Neural cell (in vitro differentiated cells): ENCODE results near the gene ENTREP1. TPM values are rescaled to one million over a fixed set of nuclear protein-coding genes. Genes with fewer than 3 reads are reported as not detected.

ENCODE experiments used
- H2AFZ ChIP-seq: fragments of 200-600, 300-800 bp; sonication (generic), shearing (Covaris generic); 2 replicates; pipeline ENCODE4 v1.6.0; 2014; ENCODE audit warnings: low read depth, mild to moderate bottlenecking, antibody characterized with exemption, low read length, moderate library complexity
- H3F3A ChIP-seq: fragments of 200-600 bp; shearing (Covaris generic); 2 replicates; pipeline ENCODE4 v1.6.1; 2016; ENCODE audit warnings: mild to moderate bottlenecking, moderate library complexity, mixed read lengths, antibody characterized with exemption, low read length; ENCODE audit not compliant: insufficient read depth, poor library complexity, severe bottlenecking
- H3K27ac ChIP-seq: fragments of 200-600, 300-800 bp; sonication (generic), shearing (Covaris generic); 2 replicates; pipeline ENCODE4 v1.5.1; 2014; ENCODE audit warnings: mild to moderate bottlenecking, low read length, moderate library complexity
- H3K27me3 ChIP-seq: fragments of 300-800, 200-600 bp; sonication (generic), shearing (Covaris generic); 2 replicates; pipeline ENCODE4 v1.6.0; 2014; ENCODE audit warnings: mild to moderate bottlenecking, low read depth, low read length, moderate library complexity; ENCODE audit not compliant: insufficient read depth
- H3K36me3 ChIP-seq: fragments of 300-800, 200-600 bp; sonication (generic), shearing (Covaris generic); 2 replicates; pipeline ENCODE4 v1.5.1; 2014; ENCODE audit warnings: mild to moderate bottlenecking, antibody characterized with exemption, low read length, moderate library complexity; ENCODE audit not compliant: insufficient read depth
- H3K4me2 ChIP-seq: fragments of 300-800, 200-600 bp; sonication (generic), shearing (Covaris generic); 2 replicates; pipeline ENCODE4 v1.6.0; 2014; ENCODE audit warnings: mild to moderate bottlenecking, low read length
- H3K4me3 ChIP-seq: fragments of 300-800, 200-600 bp; sonication (generic), shearing (Covaris generic); 2 replicates; pipeline ENCODE4 v1.5.1; 2014; ENCODE audit warnings: mild to moderate bottlenecking, low read length, moderate library complexity
- H3K79me2 ChIP-seq: fragments of 200-600 bp; shearing (Covaris generic); replicated peaks from 2 replicates; pipeline ENCODE4 v1.6.0; 2014; ENCODE audit warnings: mild to moderate bottlenecking, low read length, moderate library complexity; ENCODE audit not compliant: insufficient read depth
- H3K9ac ChIP-seq: fragments of 300-800, 200-600 bp; sonication (generic), shearing (Covaris generic); 2 replicates; pipeline ENCODE4 v1.6.1; 2016; ENCODE audit warnings: mild to moderate bottlenecking, low read length, mixed read lengths
- H3K9me2 ChIP-seq: fragments of 200-600 bp; shearing (Covaris generic); 2 replicates; pipeline ENCODE4 v1.6.1; 2016; ENCODE audit warnings: mild to moderate bottlenecking, low read length, mixed read lengths; ENCODE audit not compliant: insufficient read depth
- H3K9me3 ChIP-seq: fragments of 200-600, 300-800 bp; sonication (generic), shearing (Covaris generic); 2 replicates; pipeline ENCODE4 v1.6.1; 2016; ENCODE audit warnings: mild to moderate bottlenecking, mixed run types, low read length, moderate library complexity, mixed read lengths
- H4K20me1 ChIP-seq: fragments of 200-600 bp; shearing (Covaris generic); 2 replicates; pipeline ENCODE4 v1.6.1; 2016; ENCODE audit warnings: mild to moderate bottlenecking, mixed run types; ENCODE audit not compliant: insufficient read depth
- CTCF ChIP-seq: fragments of 450-650 bp; IDR thresholded peaks from 2 replicates; pipeline ENCODE4 v1.5.1; 2014; ENCODE audit warnings: antibody characterized with exemption, mild to moderate bottlenecking, moderate library complexity; ENCODE audit not compliant: poor library complexity, severe bottlenecking
- EP300 ChIP-seq: fragments of 450-650 bp; conservative IDR thresholded peaks from 2 replicates; pipeline ENCODE4 v1.6.1; 2014; ENCODE audit warnings: antibody characterized with exemption, mild to moderate bottlenecking, moderate library complexity; ENCODE audit not compliant: poor library complexity, severe bottlenecking
- EZH2 ChIP-seq: fragments of 200-600, 300-800 bp; shearing (Covaris generic), sonication (generic); IDR thresholded peaks from 2 replicates; pipeline ENCODE4 v1.6.1; 2014; ENCODE audit warnings: antibody characterized with exemption, low read length, borderline replicate concordance, mild to moderate bottlenecking; ENCODE audit not compliant: insufficient read depth, poor library complexity, severe bottlenecking
- RAD21 ChIP-seq: fragments of 450-650 bp; conservative IDR thresholded peaks from 2 replicates; pipeline ENCODE4 v1.6.1; 2014; ENCODE audit warnings: antibody characterized with exemption, mild to moderate bottlenecking, moderate library complexity
- REST ChIP-seq: IDR thresholded peaks from 2 replicates; pipeline ENCODE4 v1.6.1; 2012; ENCODE audit warnings: borderline replicate concordance
- SMC3 ChIP-seq: fragments of 450-650 bp; conservative IDR thresholded peaks from 2 replicates; pipeline ENCODE4 v1.6.1; 2014; ENCODE audit warnings: antibody characterized with exemption, mild to moderate bottlenecking, moderate library complexity; ENCODE audit not compliant: poor library complexity
- polyA plus RNA-seq: library from polyadenylated mRNA; depleted of rRNA; stranded (reverse); fragments of >200 nt; gene quantifications from 2 replicates; pipeline ENCODE4 v1.2.3, GENCODE V29; 2014

Gene ENTREP1
- polyA plus RNA-seq, 1 donor from 2014 or later: 2.0 TPM

DNA sequence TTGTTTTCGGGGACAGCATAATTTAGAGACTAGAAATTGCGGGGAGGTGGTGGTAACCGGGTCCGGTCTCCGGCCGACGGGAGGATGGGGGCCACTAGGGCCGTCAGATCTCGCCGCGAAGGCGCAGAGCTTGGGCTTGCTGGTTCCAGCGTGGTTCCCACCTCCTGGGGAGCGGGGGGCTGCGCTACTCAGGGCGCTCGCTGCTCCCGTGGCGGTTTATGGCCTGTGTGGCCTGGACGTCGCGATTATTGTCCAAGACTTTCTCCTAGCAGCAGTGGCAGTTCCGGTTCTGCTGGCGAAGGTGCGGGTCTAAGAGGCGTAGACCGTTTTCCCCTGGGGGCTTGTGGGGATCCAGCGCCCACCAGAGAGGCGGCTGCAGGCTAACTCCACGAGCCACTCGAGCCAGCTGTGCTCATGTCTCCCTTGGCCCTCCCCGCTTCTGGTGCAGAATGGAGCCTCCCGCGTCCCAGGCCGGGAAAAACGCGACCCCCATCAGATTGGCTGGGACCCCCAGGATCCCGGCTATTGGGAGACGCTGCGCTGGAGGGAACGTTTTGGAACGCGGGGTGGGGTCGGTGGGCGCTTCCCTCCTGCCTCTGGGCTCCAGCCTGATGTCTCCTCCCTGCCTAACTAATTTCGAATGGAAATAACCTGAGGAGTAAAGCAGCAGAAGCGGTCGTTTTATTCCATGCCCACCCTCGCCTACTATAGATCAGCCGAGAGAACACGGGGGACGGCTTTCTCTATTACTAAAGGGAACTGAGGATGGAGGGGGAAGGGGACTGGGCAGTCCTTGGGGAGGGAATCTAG is 87.1 kb downstream of the ENTREP1 start:
- TF ChIP-seq SMC3: no peak

GRCh38 chr9:69412741-69413150 is 87.7 kb downstream of the ENTREP1 start:
- no peak overlapping the region for H2AFZ ChIP-seq
- H3F3A ChIP-seq: no peaks in the 10 kb centered on the region
- TF ChIP-seq REST (no peak), SMC3 (peak; percentile 34), RAD21 (no peak), EP300 (no peak), CTCF (peak; percentile 13), EZH2 (no peak)
- H3K9ac ChIP-seq: no peak overlapping the region
- no peaks in the 10 kb centered on the region for H3K36me3 ChIP-seq
- H3K27ac ChIP-seq: no peak overlapping the region
- H3K4me3 ChIP-seq: no peak overlapping the region
- H3K9me3 ChIP-seq: no peaks in the 10 kb centered on the region
- no peak overlapping the region for H3K4me2 ChIP-seq
- H3K79me2 ChIP-seq: no peaks in the 10 kb centered on the region
- no peaks in the 10 kb centered on the region for H3K27me3 ChIP-seq
- no peaks in the 10 kb centered on the region for H4K20me1 ChIP-seq
- no peaks in the 10 kb centered on the region for H3K9me2 ChIP-seq

More for the DNA sequence above, 87.1 kb downstream of the ENTREP1 start:
- Histone ChIP-seq H3K9ac (no peak overlapping the region), H3K4me3 (no peak overlapping the region), H3K27ac (no peak overlapping the region), H2AFZ (no peak overlapping the region), H3K9me2 (no peaks in the 10 kb centered on the region), H3K36me3 (no peaks in the 10 kb centered on the region), H3K4me2 (no peak overlapping the region), H3F3A (no peaks in the 10 kb centered on the region), H4K20me1 (no peaks in the 10 kb centered on the region), H3K79me2 (no peaks in the 10 kb centered on the region), H3K27me3 (no peaks in the 10 kb centered on the region), H3K9me3 (no peaks in the 10 kb centered on the region)
